PC-3 (cell line): ENCODE data around the gene SERGEF.

Experiments used
- CTCF ChIP-seq: fragments of 300-600 bp; sonication (generic); conservative IDR thresholded peaks from 2 replicates; pipeline ENCODE4 v1.5.1; 2017; ENCODE audit warnings: antibody characterized with exemption, low read depth, mild to moderate bottlenecking, low read length
- EZH2 ChIP-seq: fragments of 300-600 bp; sonication (generic); IDR thresholded peaks from one replicate; pipeline ENCODE4 v1.6.1; 2017; ENCODE audit warnings: antibody characterized with exemption, mild to moderate bottlenecking, low read length; ENCODE audit not compliant: unreplicated experiment

GRCh38 chr11:18011633-18012032 is 1.2 kb downstream of the SERGEF start:
- TF ChIP-seq CTCF: no peak
- no peak for TF ChIP-seq EZH2
